Muscle layer of colon (tissue), 2 donors: ENCODE measurements around the gene IL1R2.

Experiments
- H3K27ac ChIP-seq: one replicate; pipeline ENCODE4 v1.7.0; 2013; ENCODE audit warnings: low read depth, mild to moderate bottlenecking, low read length, moderate library complexity
- H3K27me3 ChIP-seq, 2 donors: one replicate each; pipeline ENCODE4 v1.7.0; 2013; ENCODE audit warnings: low read length in 2 of 2, mild to moderate bottlenecking in 2 of 2; ENCODE audit not compliant: insufficient read depth in 2 of 2, control insufficient read depth in 1 of 2
- H3K36me3 ChIP-seq: one replicate; pipeline ENCODE4 v1.7.0; 2013; ENCODE audit warnings: mild to moderate bottlenecking, low read length; ENCODE audit not compliant: insufficient read depth
- H3K4me1 ChIP-seq: one replicate; pipeline ENCODE4 v1.7.0; 2013; ENCODE audit warnings: mild to moderate bottlenecking, low read length; ENCODE audit not compliant: insufficient read depth
- H3K4me3 ChIP-seq, 2 donors: one replicate each; pipeline ENCODE4 v1.7.0; 2013; ENCODE audit warnings: low read length in 2 of 2, low read depth in 1 of 2, mild to moderate bottlenecking in 1 of 2, moderate library complexity in 1 of 2
- H3K9ac ChIP-seq: one replicate; pipeline ENCODE4 v1.7.0; 2013; ENCODE audit warnings: low read length
- H3K9me3 ChIP-seq: one replicate; pipeline ENCODE4 v1.7.0; 2013; ENCODE audit warnings: mild to moderate bottlenecking, low read length
- donor health status: abdominal sarcoma.
- donor health status: Adenocarcinoma of cecum.

IL1R2 gene

DNA sequence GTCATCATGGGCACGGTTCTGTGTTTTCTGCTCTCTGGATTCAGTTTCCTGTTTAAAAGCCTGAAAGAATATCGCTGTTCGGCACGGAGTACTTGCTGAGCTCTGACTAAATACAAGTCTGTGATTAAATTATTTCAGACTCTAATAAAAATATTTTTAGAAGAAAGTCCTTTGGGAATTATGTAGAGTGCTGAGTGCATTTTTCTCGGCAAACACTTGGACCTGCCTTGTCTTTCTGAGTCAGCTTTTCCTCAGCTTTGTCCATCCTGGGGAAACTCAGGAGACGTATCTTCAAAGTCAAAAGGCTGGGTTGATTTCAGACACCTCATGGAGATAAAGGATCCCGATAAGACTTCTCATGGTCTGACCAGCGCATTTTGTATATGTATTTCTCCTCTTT is 45.9 kb downstream of the IL1R2 start:
- Histone ChIP-seq H3K36me3 (no peaks in the 10 kb centered on the region), H3K9me3 (no peaks in the 10 kb centered on the region), H3K27me3 (no peaks in the 10 kb centered on the region), H3K4me3 (no peak overlapping the region), H3K4me1 (peaks cover 18% of the 10 kb centered on the region), H3K27ac (no peak overlapping the region), H3K9ac (no peak overlapping the region)

DNA sequence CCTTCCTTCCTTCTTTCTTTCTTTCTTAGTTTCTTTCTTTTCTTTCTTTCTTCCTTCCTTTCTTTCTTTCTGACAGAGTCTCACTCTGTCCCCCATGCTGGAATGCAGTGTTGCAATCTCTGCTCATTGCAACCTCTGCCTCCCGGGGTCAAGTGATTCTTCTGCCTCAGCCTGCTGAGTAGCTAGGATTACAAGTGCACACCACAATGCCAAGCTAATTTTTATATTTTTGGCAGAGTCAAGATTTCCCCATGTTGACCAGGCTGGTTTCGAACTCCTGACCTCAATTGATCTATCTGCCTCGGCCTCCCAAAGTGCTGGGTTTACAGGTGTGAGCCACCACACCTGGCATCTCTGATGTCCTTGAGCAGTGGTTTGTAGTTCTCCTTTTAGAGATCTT is 48.5 kb downstream of the IL1R2 start:
- Histone ChIP-seq H3K27me3 (no peaks in the 10 kb centered on the region), H3K9me3 (no peaks in the 10 kb centered on the region), H3K4me3 (no peak overlapping the region), H3K36me3 (no peaks in the 10 kb centered on the region), H3K27ac (no peak overlapping the region), H3K4me1 (peaks cover 6% of the 10 kb centered on the region), H3K9ac (no peak overlapping the region)

- H3K4me3 ChIP-seq: no peak overlapping the region
- H3K27ac ChIP-seq: no peak overlapping the region
- H3K9me3 ChIP-seq: no peaks in the 10 kb centered on the region
- no peaks in the 10 kb centered on the region for H3K36me3 ChIP-seq
- H3K27me3 ChIP-seq: no peaks in the 10 kb centered on the region
- peaks cover 6% of the 10 kb centered on the region for H3K4me1 ChIP-seq
- no peak overlapping the region for H3K9ac ChIP-seq
These were observed 49.6 kb downstream of the IL1R2 start for GRCh38 chr2:102041351-102041750.

DNA sequence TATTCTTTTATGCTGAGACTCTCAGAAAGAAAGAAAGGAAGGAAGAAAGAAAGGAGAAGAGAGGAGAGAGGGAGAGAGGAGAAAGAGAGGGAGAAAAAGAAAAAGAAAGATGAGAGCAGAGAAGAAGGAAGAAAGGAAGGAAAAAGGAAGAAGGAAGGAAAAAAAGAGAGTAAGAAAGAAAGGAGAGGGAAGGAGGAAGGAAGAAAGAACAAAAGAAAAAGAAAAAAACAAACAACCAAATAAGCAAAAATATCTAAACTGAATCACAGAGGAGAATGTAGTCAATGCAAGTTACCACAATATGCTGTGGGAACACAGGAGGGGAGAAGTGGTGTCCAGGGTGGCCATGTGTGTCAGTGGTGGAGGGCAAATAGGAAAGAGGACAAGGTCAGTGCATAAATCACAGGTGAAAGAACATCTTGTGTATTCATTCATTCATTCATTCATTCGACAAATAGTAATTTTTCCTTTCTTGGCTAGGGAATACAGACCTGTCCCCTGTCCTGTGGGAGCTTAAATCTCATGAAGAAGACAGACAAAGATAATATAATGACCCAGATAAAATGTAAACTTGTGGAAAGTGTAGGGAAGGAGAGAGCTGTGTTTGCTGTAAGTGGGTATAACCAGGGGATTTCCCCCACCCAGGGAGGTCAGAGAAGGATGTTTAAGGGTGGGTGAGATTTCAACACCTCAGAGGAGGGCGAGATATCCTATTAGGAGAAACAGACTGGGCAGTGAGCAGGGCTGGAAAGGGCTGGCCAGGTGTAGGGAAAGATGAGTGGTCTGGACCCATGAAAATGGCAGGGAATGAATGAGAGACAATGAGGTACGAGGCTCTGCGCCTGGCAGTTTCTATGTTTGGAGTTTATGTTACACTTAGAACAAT is 50.7 kb downstream of the IL1R2 start:
- H3K27me3 ChIP-seq: no peaks in the 10 kb centered on the region
- no peaks in the 10 kb centered on the region for H3K36me3 ChIP-seq
- no peak overlapping the region for H3K27ac ChIP-seq
- no peak overlapping the region for H3K9ac ChIP-seq
- H3K4me1 ChIP-seq: peaks cover 1% of the 10 kb centered on the region
- H3K4me3 ChIP-seq: no peak overlapping the region
- no peaks in the 10 kb centered on the region for H3K9me3 ChIP-seq

DNA sequence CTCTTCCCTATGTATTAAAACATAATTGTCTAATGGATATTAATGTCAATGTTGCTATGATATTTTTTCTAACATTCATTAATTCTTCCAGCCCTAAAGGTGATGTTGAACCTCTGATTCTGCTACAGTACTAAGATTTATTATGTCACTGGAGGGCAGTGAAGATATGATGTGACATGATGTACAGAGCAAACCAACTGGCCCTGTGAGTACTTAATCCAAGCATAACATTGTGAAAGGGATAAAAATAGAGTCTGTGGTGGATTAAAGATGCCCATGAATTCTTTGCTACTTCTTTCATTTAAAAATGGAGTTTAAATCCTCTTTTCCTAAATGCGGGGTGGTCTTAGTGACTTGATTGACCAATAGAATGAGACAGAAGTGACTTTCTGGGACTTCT is 51.8 kb downstream of the IL1R2 start:
- no peak overlapping the region for H3K4me3 ChIP-seq
- H3K27ac ChIP-seq: no peak overlapping the region
- no peak overlapping the region for H3K9ac ChIP-seq
- H3K4me1 ChIP-seq: no peaks in the 10 kb centered on the region
- H3K27me3 ChIP-seq: no peaks in the 10 kb centered on the region
- H3K9me3 ChIP-seq: no peaks in the 10 kb centered on the region
- H3K36me3 ChIP-seq: no peaks in the 10 kb centered on the region

GRCh38 chr2:102044235-102044896 is 52.6 kb downstream of the IL1R2 start:
- Histone ChIP-seq H3K9me3 (no peaks in the 10 kb centered on the region), H3K27me3 (no peaks in the 10 kb centered on the region), H3K36me3 (no peaks in the 10 kb centered on the region), H3K9ac (no peak overlapping the region), H3K27ac (no peak overlapping the region), H3K4me3 (no peak overlapping the region), H3K4me1 (peaks cover 4% of the 10 kb centered on the region)

GRCh38 chr2:102044967-102045489 is 53.3 kb downstream of the IL1R2 start:
- no peaks in the 10 kb centered on the region for H3K27me3 ChIP-seq
- H3K4me1 ChIP-seq: peaks cover 11% of the 10 kb centered on the region
- H3K27ac ChIP-seq: no peak overlapping the region
- no peak overlapping the region for H3K9ac ChIP-seq
- H3K4me3 ChIP-seq: no peak overlapping the region
- no peaks in the 10 kb centered on the region for H3K9me3 ChIP-seq
- H3K36me3 ChIP-seq: no peaks in the 10 kb centered on the region

- Histone ChIP-seq H3K9me3 (no peaks in the 10 kb centered on the region), H3K4me3 (no peak overlapping the region), H3K27me3 (no peaks in the 10 kb centered on the region), H3K9ac (no peak overlapping the region), H3K4me1 (peaks cover 18% of the 10 kb centered on the region), H3K27ac (no peak overlapping the region), H3K36me3 (no peaks in the 10 kb centered on the region)
These were observed 53.9 kb downstream of the IL1R2 start for GRCh38 chr2:102045697-102046096.

GRCh38 chr2:102046135-102046986 is 54.6 kb downstream of the IL1R2 start:
- no peak overlapping the region for H3K9ac ChIP-seq
- no peaks in the 10 kb centered on the region for H3K27me3 ChIP-seq
- no peak overlapping the region for H3K27ac ChIP-seq
- H3K4me1 ChIP-seq: peaks cover 24% of the 10 kb centered on the region
- no peaks in the 10 kb centered on the region for H3K9me3 ChIP-seq
- H3K4me3 ChIP-seq: no peak overlapping the region
- H3K36me3 ChIP-seq: no peaks in the 10 kb centered on the region

GRCh38 chr2:102048465-102048864 is 56.7 kb downstream of the IL1R2 start:
- H3K27ac ChIP-seq: no peak overlapping the region
- no peaks in the 10 kb centered on the region for H3K36me3 ChIP-seq
- H3K4me3 ChIP-seq: no peak overlapping the region
- H3K27me3 ChIP-seq: no peaks in the 10 kb centered on the region
- no peaks in the 10 kb centered on the region for H3K9me3 ChIP-seq
- no peak overlapping the region for H3K9ac ChIP-seq
- H3K4me1 ChIP-seq: peaks cover 41% of the 10 kb centered on the region
